Dendritic cell treated with granulocyte-macrophage colony-stimulating factor and Interleukin-4, amounts not matched to agents 40 ng/mL and 50 ng/mL, for 4 days (primary cell): Measurements from ENCODE around the gene MUSTN1.

Experiments used
- H3K27ac Mint-ChIP-seq: one replicate; pipeline ENCODE4 v1.8.0; 2022; ENCODE audit warnings: mild to moderate bottlenecking, mixed read lengths
- H3K27me3 Mint-ChIP-seq: one replicate; pipeline ENCODE4 v1.8.0; 2022; ENCODE audit warnings: mild to moderate bottlenecking, mixed read lengths
- H3K36me3 Mint-ChIP-seq: one replicate; pipeline ENCODE4 v1.8.0; 2022; ENCODE audit warnings: low read depth, mixed read lengths
- H3K4me1 Mint-ChIP-seq: one replicate; pipeline ENCODE4 v1.8.0; 2022; ENCODE audit warnings: low read depth, mixed read lengths
- H3K4me3 Mint-ChIP-seq: one replicate; pipeline ENCODE4 v1.8.0; 2022; ENCODE audit warnings: mild to moderate bottlenecking, moderate library complexity, mixed read lengths
- H3K9me3 Mint-ChIP-seq: one replicate; pipeline ENCODE4 v1.8.0; 2022; ENCODE audit warnings: mixed read lengths
- intact Hi-C: fragments of 100-400 bp; cut with micrococcal nuclease; formaldehyde crosslinking; loops from one replicate; pipeline ENCODE4 v1.15.0; 2022

The MUSTN1 gene

DNA sequence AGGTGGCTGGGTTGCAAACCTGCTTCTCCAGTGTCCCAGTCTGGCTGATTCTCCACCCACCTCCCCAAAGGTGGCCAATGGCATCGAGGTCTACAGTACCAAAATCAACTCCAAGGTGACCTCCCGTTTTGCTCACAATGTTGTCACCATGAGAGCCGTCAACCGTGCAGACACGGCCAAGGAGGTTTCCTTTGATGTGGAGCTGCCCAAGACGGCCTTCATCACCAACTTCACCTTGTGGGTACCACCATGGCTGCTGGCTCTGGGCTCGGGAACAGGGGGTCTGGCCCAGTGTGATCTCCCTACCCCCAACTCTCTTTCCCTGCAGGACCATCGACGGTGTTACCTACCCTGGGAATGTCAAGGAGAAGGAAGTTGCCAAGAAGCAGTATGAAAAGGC is 38.4 kb downstream of the MUSTN1 start:
- Mint-ChIP-seq H3K27ac (no peak overlapping the region), H3K4me3 (no peak overlapping the region), H3K4me1 (no peaks in the 10 kb centered on the region), H3K36me3 (no peaks in the 10 kb centered on the region), H3K27me3 (peaks cover 2% of the 10 kb centered on the region), H3K9me3 (no peaks in the 10 kb centered on the region)
- intact Hi-C loops = no loop called here

DNA sequence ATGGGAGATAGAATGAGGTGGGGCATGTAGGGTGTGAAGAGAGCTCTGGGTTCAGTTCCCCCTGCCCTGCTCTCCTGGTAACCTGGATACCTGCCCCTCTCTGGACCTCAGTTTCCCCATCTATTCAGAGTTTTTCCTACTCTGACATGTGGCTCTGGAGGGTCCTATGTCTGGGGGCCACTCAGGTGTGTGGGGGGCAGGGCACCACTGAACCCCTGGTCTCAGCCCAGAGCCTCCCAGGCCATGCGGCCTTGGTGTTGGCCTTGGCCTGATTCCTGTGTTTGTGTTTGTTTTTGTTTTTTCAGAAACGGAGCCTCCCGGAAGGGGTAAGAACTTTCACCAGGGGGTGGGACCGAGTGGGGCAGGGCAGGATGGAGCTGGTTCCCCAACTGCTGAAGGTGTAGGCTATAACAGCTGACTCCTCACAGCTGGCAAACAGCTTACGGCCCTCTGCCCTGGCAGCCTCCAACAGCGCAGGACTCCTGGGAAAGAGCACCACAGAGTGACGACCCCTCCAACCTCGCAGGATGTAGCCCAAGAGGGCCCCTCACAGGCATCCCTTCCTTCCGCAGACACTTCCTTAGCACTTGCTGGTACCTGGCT is 39.4 kb downstream of the MUSTN1 start:
- H3K36me3 Mint-ChIP-seq = no peaks in the 10 kb centered on the region
- no peaks in the 10 kb centered on the region for H3K4me1 Mint-ChIP-seq
- H3K27me3 Mint-ChIP-seq = peaks cover 2% of the 10 kb centered on the region
- intact Hi-C loops = no loop called here
- H3K9me3 Mint-ChIP-seq = no peaks in the 10 kb centered on the region
- H3K4me3 Mint-ChIP-seq = no peak overlapping the region
- H3K27ac Mint-ChIP-seq = no peak overlapping the region

DNA sequence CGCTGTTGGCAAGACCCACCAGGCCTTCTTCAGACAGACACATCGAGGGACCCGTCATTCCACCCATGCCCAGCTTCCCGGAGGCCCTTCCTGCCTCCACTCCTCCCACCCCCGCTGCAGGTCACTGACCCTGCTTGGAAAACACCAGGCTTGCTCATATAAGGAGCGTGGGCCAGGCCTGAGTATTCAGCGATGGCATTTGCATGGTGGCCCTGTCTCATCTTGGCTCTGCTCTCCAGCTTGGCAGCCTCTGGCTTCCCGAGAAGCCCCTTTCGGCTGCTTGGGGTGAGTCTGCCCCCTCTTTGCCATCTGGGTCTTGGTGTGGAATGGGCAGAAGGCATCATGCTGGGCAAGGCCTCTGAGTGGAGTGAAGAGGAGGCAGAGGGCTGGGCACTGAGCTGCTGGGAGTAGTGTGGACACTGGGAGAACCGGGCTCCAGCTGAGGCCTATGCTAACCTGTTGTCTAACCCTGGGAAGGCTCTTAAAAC is 40.2 kb downstream of the MUSTN1 start, which contains the start of gene ITIH3:
Gene ITIH3, plus strand, starts transcription at position 185 of the 488 bp plus-strand sequence. Its CDS starts 8 bp downstream, at position 193.
- Mint-ChIP-seq H3K36me3 (no peaks in the 10 kb centered on the region), H3K9me3 (no peaks in the 10 kb centered on the region), H3K4me3 (no peak within 1 kb of the TSS), H3K27me3 (peaks cover 2% of the 10 kb centered on the region), H3K4me1 (no peaks in the 10 kb centered on the region), H3K27ac (no peak within 1 kb of the TSS)
- intact Hi-C loops = no loop called here

DNA sequence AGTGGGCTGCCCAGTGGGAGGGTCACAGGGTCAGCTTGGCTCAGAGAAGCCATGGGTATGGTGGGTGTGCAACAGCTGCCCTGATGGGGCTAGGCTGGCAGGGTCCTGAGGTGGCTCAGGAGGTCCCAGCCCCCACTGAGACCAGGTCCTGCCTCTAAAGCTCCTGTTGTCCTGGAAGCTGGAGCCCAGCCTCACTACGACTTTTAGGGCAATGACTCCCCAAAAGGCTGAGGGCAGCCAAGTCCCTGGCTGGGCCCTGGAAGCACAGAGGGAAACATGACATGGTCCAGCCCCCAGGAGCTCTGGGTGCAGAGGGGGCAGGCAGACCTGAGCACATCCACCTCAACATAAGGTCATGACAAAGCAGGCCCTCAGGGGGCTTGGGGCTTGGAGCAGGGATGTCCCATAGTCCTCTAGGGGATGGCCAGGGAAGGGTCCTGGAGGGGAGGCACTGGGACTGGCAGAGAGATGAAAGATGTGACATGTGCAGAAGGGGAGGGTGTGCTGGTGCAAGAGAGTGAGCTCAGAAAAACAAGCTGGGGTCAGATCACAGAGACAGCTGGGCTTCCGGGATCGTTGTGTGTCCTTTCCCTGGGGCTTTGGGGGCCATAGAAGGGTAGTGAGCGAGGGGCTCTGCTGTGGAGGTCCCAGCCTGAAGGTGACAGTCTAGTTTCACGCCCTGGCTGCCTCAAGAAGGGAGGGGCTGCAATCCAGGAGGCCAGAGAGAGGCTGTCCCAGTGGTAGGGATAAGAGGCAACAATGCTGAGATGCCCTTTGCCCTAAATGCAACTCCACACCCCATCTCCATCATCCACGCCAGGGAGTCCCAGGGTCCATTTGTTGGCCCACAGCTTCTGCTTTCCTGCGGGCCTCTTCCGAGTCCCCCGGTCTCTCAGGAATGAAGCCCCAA is 40.9 kb downstream of the MUSTN1 start:
- Mint-ChIP-seq H3K4me3 (no peak overlapping the region), H3K9me3 (no peaks in the 10 kb centered on the region), H3K4me1 (no peaks in the 10 kb centered on the region), H3K36me3 (no peaks in the 10 kb centered on the region), H3K27me3 (peaks cover 2% of the 10 kb centered on the region), H3K27ac (no peak overlapping the region)
- intact Hi-C loops = no loop called here

DNA sequence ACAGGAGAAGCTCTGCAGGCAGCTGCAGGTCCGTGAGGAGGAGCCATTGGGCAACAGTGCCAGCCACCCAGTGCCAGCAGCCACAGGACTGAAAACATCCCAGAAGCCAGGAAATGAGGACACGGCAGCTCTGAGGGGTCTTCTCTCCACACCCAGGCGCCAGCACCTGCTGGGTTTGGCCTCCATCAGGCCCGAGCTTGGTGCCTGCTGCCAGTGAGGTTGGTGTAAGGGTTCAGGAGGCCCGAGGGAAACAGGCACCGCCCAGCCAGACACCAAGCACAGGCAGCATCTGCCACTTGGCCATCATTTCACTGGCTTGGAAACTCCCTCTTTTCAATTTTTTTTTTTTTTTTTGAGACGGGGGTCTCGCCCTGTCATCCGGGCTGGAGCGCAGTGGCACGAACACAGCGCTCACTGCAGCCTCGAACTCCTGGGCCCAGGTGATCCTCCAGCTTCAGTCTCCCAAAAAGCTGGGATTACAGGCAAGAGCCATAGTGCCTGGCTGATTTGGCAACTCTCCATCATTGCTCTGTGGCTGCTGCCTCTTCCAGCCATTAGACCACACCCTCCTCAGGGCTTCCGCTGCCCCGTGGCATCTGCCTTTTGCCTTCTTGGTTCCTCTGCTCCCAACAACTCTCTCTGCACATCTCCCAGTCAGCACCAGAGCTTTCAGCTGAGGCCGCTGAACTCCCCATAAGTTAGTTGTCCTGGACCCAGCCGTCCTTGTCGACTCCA is 41.7 kb downstream of the MUSTN1 start:
- H3K4me3 Mint-ChIP-seq = no peak overlapping the region
- H3K9me3 Mint-ChIP-seq = no peaks in the 10 kb centered on the region
- H3K4me1 Mint-ChIP-seq = no peaks in the 10 kb centered on the region
- H3K27ac Mint-ChIP-seq = no peak overlapping the region
- intact Hi-C loops = no loop called here
- no peaks in the 10 kb centered on the region for H3K36me3 Mint-ChIP-seq
- peaks cover 2% of the 10 kb centered on the region for H3K27me3 Mint-ChIP-seq

DNA sequence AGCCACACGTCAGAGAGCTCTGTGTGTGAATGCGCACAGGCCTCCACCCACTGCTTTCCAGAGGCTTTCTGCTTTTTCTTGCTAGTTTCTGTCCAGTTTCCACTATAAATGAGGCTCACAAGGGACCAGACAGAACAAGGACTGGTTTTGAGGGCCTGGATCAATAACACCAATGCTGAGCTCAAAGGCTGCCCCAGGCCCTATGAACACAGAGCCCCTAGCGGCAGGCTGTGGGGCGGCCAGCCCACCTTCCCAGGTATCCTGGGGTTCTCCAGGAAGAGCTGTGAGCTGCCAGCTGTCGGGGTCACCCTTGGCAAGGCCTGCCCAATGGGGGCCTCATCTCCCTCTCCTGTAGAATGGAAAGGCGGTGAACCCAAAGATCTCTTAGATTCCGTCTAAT is 42.4 kb downstream of the MUSTN1 start:
- H3K36me3 Mint-ChIP-seq = no peaks in the 10 kb centered on the region
- no peaks in the 10 kb centered on the region for H3K4me1 Mint-ChIP-seq
- H3K4me3 Mint-ChIP-seq = no peak overlapping the region
- intact Hi-C loops = no loop called here
- no peaks in the 10 kb centered on the region for H3K9me3 Mint-ChIP-seq
- peaks cover 2% of the 10 kb centered on the region for H3K27me3 Mint-ChIP-seq
- H3K27ac Mint-ChIP-seq = no peak overlapping the region

DNA sequence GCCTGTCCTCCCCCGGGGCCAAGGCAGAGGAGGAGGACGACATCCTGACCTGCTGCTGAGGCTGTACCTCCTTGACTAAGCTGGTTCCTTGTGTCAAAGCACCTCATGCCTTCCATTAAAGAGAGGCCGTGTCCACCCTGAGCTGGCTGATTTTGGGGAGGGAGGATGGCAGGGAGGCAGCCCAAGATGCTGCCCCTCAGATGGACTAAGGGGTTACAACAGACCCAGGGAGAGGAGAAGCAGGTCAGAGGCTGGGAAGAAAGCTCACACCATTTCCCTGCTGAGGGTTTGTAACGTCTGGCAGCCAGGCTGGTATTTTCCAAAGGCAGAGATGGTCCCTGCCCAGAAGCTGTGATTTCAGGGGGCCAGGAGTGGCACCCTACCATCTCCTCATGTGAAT is 42.9 kb downstream of the MUSTN1 start:
- no peaks in the 10 kb centered on the region for H3K4me1 Mint-ChIP-seq
- H3K9me3 Mint-ChIP-seq = no peaks in the 10 kb centered on the region
- H3K27me3 Mint-ChIP-seq = peaks cover 2% of the 10 kb centered on the region
- no peak overlapping the region for H3K4me3 Mint-ChIP-seq
- no peaks in the 10 kb centered on the region for H3K36me3 Mint-ChIP-seq
- intact Hi-C loops = no loop called here
- no peak overlapping the region for H3K27ac Mint-ChIP-seq

DNA sequence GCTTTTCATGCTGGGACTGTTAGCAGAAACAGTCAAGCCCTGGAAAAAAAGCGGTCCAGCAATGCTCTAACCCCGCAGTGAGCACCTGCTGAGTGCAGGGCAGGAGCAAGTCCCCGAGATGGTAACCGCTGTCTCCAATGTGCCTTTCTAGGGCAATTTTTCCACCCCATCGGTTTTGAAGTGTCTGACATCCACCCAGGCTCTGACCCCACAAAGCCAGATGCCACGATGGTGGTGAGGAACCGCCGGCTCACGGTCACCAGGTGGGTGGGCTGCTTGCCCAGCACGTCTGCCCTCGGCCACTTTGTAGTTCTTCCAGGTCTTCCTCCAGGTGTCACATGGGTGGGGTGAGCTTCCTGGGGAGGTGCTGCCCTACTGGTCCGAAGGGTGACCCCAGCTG is 43.5 kb downstream of the MUSTN1 start:
- no peaks in the 10 kb centered on the region for H3K9me3 Mint-ChIP-seq

DNA sequence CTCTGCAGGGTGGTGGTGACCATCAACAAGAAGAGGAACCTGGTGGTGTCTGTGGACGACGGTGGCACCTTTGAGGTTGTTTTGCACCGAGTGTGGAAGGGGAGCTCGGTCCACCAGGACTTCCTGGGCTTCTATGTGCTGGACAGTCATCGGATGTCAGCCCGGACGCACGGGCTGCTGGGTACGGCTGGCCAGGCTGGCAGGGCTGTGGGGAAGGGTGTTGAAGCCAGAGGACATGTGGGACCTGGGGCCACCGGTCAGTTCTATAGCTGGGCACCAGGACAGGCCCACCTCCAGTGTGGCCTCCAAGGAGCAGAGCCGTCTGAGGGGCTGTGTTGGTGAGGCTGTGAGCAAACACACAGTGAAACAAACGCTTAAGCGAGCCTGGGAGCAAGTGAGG is 44.1 kb downstream of the MUSTN1 start:
- Mint-ChIP-seq H3K4me1 (no peaks in the 10 kb centered on the region), H3K27me3 (no peaks in the 10 kb centered on the region), H3K36me3 (no peaks in the 10 kb centered on the region), H3K9me3 (no peaks in the 10 kb centered on the region), H3K27ac (no peak overlapping the region), H3K4me3 (no peak overlapping the region)
- intact Hi-C loops = no loop called here

More for the DNA sequence above, 43.5 kb downstream of the MUSTN1 start:
- intact Hi-C loops = no loop called here
- Mint-ChIP-seq H3K4me3 (no peak overlapping the region), H3K27me3 (peaks cover 2% of the 10 kb centered on the region), H3K4me1 (no peaks in the 10 kb centered on the region), H3K36me3 (no peaks in the 10 kb centered on the region), H3K27ac (no peak overlapping the region)

DNA sequence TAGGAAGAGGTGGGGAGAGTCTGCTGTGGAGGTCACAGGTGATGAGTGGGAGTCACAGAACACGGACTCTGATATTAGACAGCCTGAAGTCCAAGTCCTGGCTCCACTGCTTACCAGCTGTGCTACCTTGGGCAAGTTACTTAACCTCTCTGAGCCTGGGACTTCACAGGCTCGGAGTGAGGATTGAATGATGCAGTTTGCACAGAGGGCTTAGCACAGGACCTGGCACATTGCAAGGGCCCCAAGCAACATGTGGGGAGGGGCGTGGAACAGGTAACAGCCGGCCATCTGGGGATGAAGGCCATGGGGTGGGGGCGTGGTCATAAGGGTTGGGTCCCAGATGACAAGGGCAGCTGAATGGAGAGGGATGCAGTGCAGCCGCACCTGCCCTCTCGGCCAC is 44.5 kb downstream of the MUSTN1 start:
- Mint-ChIP-seq H3K4me1 (no peaks in the 10 kb centered on the region), H3K27ac (no peak overlapping the region), H3K36me3 (no peaks in the 10 kb centered on the region), H3K4me3 (no peak overlapping the region), H3K27me3 (no peaks in the 10 kb centered on the region), H3K9me3 (no peaks in the 10 kb centered on the region)
- intact Hi-C loops = no loop called here

DNA sequence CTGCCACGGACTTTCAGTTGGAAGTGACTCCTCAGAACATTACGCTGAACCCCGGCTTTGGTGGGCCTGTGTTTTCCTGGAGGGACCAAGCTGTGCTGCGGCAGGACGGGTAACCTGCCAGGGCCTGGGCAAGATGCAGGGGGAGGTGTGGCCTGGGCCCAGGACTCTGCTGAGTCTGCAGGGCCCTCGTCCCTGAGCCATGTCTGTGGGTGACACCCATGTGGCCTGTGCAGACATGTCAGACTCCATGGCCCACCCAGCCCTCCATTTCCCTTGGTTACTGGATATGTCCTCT is 45.1 kb downstream of the MUSTN1 start:
- Mint-ChIP-seq H3K36me3 (no peaks in the 10 kb centered on the region), H3K27ac (no peak overlapping the region), H3K4me3 (no peak overlapping the region), H3K27me3 (peaks cover 2% of the 10 kb centered on the region), H3K4me1 (no peaks in the 10 kb centered on the region), H3K9me3 (no peaks in the 10 kb centered on the region)
- intact Hi-C loops = no loop called here

DNA sequence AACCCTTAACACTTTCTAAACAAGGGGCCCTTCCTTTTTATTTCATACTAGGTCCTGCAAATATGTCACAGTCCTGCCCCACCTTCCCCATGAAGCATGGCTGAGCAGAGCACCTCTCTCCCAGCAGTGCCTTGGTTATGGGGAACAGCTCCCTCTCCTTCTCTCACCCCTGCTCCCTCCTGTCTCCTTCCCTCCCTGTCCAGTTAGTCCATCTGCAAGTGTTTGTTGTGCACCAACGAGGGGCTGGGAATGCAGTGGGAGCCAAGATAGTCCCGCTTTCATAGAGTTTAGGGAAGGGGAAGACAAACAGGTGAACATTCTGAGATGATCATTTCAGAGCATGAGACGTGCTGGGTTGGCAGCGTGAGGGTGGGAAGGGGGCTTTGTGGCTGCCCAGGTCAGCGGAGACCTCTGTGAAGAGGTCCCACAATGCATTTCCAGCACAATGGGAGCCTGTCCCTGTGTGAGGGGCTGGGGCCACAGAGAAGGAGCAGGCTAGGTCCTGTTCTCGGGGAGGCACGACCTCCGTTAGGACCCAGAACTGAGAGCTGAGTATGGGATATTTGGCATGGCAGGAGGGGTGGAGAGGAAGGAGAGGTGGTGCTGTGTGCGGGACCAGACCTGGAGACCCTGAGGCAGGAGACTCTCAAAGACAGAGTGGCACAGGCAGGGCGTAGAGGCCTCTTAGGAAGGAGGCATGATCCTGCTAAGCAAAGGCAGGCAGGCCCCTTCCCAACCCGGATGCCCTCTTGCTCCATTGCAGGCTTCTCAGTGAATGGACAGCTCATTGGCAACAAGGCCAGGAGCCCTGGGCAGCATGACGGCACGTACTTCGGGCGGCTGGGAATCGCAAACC is 45.7 kb downstream of the MUSTN1 start:
- no peaks in the 10 kb centered on the region for H3K9me3 Mint-ChIP-seq
- H3K36me3 Mint-ChIP-seq = no peaks in the 10 kb centered on the region
- H3K27me3 Mint-ChIP-seq = peaks cover 2% of the 10 kb centered on the region
- H3K27ac Mint-ChIP-seq = no peak overlapping the region
- intact Hi-C loops = no loop called here
- no peak overlapping the region for H3K4me3 Mint-ChIP-seq
- H3K4me1 Mint-ChIP-seq = no peaks in the 10 kb centered on the region

DNA sequence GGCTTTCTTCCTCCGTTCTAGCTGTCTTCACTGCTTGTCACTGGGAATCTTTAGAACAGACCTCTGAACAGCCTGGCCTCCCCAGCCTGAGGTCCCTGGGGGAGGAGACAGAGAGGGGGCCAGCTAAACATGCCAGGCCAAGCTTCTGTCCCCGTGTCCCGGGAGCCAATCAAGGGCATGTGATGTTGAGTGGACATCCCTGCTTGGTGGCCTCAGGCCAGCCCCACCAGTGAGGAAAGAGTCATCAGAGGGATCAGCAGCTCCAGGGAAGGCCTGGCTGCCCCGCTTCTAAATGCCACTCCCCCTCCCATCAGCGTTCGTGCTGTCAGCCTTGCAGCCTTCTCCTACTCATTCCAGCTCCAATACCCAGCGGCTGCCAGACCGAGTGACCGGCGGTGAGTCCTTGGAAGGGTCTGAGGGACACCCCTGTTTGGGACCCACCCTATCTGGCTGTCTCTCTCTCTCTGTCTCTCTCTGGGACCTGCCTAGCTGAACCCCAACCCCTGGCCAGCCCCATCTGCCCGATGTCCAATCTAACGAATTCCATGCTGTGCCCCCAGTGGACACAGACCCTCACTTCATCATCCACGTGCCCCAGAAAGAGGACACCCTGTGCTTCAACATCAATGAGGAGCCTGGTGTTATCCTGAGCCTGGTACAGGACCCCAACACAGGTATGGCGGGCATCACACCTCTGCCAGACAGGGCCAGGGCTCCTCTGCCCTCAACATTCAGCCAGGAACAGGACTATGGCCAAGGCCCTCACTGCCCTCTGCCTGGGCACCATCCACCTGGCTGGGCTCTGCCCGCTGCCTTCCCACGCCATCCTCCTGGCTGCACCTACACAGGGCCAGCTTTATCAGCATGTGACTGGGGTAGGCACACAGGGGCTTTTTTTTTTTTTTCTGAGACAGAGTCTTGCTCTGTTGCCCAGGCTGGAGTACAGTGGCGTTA is 46.9 kb downstream of the MUSTN1 start:
- Mint-ChIP-seq H3K27me3 (peaks cover 2% of the 10 kb centered on the region), H3K27ac (no peak overlapping the region), H3K4me1 (no peaks in the 10 kb centered on the region), H3K9me3 (no peaks in the 10 kb centered on the region), H3K4me3 (no peak overlapping the region), H3K36me3 (no peaks in the 10 kb centered on the region)
- intact Hi-C loops = no loop called here
